Activated CD8-positive, alpha-beta memory T cell treated with anti-CD3 and anti-CD28 coated beads for 1 hour (primary cell): ENCODE data around the gene LZTR1.

ENCODE experiments used
- DNase-seq, 2 donors: peaks; one replicate each; pipeline ENCODE4 v3.0.0-alpha.2; 2020; ENCODE audit warnings: low read depth in 1 of 2; ENCODE audit errors: extremely low read depth in 1 of 2

LZTR1 gene

GRCh38 chr22:20949698-20950183 lies 32.4 kb upstream of the LZTR1 start:
- DNase-seq: no peak

GRCh38 chr22:20951151-20951931 lies 30.8 kb upstream of the LZTR1 start:
- no peak for DNase-seq

GRCh38 chr22:20951932-20952380 lies 30.1 kb upstream of the LZTR1 start:
- no peak for DNase-seq

GRCh38 chr22:20952544-20953341 lies 29.4 kb upstream of the LZTR1 start:
- no peak for DNase-seq

- no peak for DNase-seq
Observed at GRCh38 chr22:20953342-20953608, 28.8 kb upstream of the LZTR1 start.

GRCh38 chr22:20953668-20954500 lies 28.2 kb upstream of the LZTR1 start:
- DNase-seq: no peak

- DNase-seq: no peak
Observed at GRCh38 chr22:20955548-20955947, 26.5 kb upstream of the LZTR1 start.

GRCh38 chr22:20956258-20957101 lies 25.6 kb upstream of the LZTR1 start:
- DNase-seq: no peak

GRCh38 chr22:20957102-20957682 lies 24.9 kb upstream of the LZTR1 start:
- no peak for DNase-seq

GRCh38 chr22:20957683-20958431 lies 24.2 kb upstream of the LZTR1 start:
- no peak for DNase-seq

GRCh38 chr22:20959578-20960461 lies 22.3 kb upstream of the LZTR1 start:
- DNase-seq: no peak

GRCh38 chr22:20960609-20961008 lies 21.5 kb upstream of the LZTR1 start:
- no peak for DNase-seq

- DNase-seq: no peak
Observed at GRCh38 chr22:20962491-20962945, 19.6 kb upstream of the LZTR1 start.

GRCh38 chr22:20963201-20964052 lies 18.7 kb upstream of the LZTR1 start:
- DNase-seq: no peak

- no peak for DNase-seq
Observed at GRCh38 chr22:20964090-20964798, 17.9 kb upstream of the LZTR1 start.

GRCh38 chr22:20964799-20965103 lies 17.3 kb upstream of the LZTR1 start:
- DNase-seq: no peak
